HG03139 (cell line): Measurements from ENCODE around the gene SMIM17.
"Not testable (repeated sequence)": the region's sequence is repeated elsewhere in the genome, so short reads cannot be mapped to it uniquely, and the experiment has no call there.

Experiments
- ATAC-seq: cut with Tn5 transposase; IDR thresholded peaks from one replicate; pipeline ENCODE4 v1.9.1; 2021; ENCODE audit not compliant: unreplicated experiment

Gene SMIM17

DNA sequence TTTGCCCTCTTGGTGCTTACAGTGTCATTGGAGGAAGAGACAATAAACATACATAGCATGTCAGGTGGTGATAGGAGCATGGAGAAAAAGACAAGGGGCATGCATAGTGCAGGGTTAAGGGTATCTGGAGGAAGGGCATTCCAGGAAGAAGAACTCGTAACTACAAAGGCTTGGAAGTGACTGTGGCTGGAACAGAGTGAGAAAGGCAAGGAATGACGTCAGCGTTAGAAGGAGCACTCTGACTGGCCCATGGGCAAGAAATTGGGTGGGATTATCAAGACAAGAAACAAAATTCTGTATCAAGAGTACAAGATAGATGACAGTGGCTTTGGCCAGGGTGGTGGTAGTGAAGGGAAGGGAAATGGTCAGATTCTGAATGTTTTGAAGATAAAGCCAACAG is 11.2 kb downstream of the SMIM17 start:
- ATAC-seq: no peak

DNA sequence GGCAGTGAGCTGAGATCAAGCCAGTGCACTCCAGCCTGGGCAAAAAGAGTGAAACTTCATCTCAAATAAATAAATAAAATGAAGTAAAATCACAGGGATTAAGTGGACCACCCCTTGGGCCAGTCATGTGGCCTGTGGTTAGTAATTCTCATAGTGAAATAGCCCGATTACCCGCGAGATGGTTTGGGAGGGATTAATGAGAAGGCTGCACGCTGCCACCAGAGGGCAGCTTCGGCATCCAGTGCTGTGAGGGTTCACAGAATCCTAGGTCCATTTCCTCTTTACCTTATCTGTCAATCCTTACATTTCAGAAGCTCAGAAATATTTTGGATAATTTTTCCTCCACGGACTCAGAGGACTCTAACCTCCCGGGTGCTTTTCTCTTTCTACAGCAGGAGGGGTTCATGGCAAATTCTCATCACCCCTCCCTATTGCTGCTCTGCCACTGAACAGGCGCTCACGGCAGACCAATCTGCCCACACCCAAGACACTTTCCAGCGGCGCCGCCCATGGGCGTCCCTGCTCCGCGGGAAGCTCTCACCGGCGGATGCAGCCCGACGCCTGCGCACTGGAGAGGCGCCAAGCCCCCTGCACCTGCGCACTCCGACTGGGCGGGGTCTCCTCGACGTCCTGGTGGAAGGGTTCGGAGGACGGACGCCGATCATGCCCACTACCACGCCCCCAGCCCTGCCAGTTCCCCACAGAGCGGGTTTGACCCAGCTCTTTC is 17.6 kb downstream of the SMIM17 start:
- no peak for ATAC-seq

DNA sequence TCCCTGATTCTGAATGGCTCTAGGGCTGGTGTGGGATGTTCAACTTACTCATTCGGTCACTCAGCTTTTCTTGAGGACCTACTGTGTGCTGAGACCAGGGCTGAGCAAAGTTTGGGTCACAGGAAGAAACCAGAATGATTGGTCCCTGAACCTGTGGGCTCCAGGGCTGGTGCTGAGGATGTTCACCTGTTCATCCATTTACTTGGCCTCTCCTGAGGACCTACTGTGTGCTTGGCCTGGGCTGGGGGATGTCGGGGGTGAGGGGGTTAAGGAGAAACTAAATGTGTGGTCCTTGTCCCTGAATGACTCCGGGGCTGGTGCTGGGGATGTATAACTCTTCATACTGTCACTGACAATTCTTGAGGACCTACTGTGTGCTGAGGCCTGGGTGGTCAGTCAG is 18.3 kb downstream of the SMIM17 start:
- ATAC-seq: no peak

DNA sequence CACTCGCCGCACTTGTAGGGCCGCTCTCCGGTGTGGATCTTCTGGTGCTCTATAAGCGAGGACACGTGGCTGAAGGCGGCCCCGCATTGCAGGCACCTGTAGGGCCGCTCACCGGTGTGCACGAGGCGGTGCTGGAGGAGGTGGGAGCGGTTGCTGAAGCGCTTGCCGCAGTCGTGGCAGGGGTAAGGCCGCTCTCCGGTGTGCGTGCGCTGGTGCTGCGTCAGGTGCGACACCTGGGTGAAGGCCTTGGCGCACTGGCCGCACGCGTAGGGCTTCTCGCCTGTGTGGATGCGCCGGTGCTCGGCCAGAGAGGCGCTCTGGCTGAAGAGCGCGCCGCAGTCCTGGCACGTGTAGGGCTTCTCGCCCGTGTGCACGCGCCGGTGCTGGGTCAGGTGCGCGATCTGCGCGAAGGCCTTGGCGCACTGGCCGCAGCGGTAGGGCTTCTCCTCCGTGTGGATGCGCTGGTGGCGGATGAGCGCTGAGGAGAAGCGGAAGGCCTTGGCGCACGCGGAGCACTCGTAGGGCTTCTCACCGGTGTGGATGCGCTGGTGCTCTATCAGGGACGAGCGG is 21.1 kb downstream of the SMIM17 start:
- ATAC-seq: no peak

DNA sequence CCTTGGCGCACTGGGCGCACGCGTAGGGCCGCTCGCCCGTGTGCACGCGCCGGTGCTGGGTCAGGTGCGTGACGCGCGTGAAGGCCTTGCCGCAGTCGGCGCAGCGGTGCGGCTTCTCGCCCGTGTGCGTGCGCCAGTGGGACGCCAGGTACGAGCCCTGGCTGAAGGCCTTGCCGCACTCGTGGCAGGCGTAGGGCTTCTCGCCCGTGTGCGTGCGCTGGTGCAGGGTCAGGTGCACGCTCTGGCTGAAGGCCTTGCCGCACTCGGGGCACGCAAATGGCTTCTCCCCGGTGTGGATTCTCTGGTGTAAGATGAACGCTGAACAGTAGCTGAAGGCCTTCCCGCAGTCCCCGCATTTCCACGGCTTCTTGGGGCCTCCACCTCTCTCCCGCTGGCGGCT is 21.6 kb downstream of the SMIM17 start:
- ATAC-seq: no peak

DNA sequence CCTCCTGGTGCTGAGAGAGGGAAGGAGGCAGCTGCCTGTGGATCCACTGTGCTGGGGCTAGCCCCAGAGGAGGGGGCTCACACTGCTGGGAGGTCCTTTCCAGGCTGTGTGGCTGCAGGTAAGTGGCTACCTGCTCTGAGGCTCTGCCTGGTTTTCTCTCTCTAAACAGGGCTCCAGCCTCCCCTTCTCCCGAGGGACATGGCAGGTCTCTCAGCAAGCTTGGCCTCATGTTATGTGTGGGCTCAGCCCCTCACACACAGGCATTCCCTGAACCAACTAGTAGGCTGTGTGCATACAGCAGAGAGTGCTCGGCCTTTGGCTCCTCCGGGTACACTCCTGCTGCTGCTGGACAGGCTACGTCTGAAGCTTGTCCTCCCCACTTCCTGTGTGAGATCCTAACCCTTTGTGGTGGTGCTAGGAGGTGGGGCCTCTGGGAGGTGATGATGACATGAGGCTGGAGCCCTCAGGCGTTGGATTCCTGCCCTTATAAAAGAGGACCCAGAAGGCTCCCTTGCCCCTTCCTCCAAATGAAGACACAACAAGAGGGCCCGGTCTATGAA is 24.4 kb downstream of the SMIM17 start:
- ATAC-seq: no peak

DNA sequence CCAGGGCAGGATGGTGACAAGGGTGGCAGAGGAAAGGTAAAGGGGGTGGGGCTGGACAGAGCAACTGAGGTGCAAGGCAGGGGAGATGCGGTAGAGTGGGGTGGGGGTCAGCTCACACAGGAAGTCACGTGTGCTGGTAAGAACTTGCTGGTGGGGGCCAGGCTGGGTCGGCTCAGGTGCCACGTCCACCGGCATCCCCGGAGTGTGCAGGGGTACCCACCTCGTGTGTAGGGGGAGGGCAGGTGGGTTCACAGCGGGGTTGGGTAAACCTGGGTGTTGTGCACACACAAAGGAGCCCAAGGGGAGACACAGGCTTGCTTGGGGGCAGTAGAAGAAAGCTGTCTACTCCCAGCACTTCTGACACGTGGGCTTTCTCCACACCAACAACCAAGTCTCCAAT is 25.7 kb downstream of the SMIM17 start:
- ATAC-seq: no peak

DNA sequence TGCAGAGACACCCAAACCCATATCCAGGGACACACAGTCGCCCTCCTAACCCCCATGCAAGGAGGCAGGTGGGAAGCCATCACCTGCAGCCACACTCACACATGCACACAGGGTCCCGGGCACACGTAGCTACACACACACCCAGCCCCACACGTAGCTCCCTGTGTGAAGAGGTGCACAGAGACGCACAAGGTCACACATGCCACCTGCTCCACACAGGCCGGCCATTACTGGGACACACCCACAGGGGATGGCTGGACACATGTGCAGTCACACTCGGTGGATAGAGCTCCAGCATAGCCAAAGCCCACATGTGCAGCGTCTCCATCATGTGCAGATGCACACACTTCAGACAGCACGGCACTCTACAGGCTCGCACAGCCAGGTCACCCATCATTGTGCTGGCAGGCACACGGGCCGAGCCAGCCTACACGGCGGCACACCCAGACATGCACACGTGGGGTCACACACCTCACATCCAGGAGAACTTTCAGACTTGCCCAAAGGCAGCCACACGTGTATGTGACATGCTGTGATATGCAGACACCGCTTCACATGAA is 27.5 kb downstream of the SMIM17 start:
- ATAC-seq: no peak

DNA sequence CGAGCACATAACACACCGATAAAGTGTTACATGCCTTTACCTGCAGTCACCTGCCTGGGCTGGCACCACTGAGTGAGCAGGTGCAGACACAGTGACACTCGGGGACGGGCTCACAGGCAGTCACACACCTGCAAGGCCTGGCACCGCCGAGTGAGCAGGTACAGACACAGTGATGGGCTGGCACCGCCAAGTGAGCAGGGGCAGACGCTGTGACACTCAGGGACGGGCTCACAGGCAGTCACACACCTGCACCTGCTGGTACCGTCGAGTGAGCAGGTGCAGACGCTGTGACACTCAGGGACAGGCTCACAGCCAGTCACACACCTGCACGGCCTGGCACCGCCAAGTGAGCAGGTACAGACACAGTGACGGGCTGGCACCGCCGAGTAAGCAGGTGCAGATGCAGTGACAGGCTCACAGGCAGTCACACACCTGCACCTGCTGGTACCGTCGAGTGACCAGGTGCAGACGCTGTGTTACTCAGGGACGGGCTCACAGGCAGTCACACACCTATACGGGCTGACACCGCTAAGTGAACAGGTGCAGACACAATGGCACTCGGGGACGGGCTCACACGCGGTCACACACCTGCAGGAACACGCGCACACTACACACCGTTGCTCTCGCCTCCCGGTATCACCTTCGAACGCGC is 28.1 kb downstream of the SMIM17 start:
- no peak for ATAC-seq

DNA sequence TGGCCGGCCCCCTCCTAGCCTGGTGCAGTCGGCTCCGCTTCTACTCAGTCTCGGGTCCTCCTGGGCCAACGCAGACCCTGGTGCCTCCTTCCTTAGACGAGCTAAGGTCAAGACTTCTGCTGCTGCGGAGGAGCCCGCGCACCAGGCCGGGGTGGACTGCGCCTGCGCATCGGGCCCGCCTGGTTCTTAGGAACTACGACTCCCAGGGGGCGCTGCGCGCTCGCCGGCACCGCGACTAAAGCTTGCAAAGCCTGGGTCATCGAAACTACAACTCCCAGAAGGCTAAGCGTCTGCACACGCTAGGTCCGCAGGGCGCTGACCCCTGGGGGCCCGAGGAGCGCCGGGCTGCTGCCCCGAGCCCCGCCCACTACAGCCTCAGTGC is 28.6 kb downstream of the SMIM17 start, which contains the start of gene ZNF835:
TSS of gene ZNF835 (minus strand) at position 145 of the 382 bp plus-strand sequence. CDS start 6,559 bp downstream, outside the sequence.
- no peak for ATAC-seq

DNA sequence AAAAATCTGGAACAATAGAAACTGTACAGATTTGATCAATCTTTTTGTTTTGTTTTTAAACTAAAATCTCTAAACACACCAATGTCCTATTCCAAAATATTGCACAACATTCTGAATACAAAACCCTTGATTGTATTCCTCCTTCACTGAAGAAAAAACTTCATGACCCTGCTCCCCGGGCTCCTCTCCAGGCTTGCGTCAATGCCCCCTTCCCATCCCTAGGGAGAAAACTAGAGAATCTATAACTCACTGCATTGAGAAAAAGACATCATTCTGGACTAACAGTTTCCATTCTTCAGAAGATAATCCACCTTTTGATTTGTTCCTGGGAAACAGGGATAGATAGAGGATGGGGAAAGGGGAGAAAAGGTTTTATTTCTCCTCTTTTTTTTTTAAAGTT is 29.7 kb downstream of the SMIM17 start:
- not testable (repeated sequence) for ATAC-seq

DNA sequence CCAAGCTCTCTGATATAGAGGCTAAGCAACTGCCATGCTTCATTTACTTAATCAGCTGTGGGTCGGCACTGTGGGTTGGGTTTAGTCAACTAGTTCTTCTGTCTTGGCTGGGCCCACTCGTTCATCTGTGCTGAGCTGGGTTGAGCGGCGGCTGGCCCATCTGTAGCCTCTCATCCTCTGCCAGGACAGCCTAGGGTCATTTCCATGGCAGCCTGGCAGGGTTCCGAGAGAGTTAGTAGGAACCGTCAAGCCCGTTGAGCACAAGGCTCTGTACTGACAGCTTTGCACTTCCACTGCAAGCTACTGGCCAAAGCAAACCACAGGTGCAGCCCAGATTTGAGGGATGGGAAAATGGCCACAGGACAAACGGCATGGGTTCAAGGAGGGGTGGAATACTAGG is 35.2 kb downstream of the SMIM17 start:
- ATAC-seq: no peak

DNA sequence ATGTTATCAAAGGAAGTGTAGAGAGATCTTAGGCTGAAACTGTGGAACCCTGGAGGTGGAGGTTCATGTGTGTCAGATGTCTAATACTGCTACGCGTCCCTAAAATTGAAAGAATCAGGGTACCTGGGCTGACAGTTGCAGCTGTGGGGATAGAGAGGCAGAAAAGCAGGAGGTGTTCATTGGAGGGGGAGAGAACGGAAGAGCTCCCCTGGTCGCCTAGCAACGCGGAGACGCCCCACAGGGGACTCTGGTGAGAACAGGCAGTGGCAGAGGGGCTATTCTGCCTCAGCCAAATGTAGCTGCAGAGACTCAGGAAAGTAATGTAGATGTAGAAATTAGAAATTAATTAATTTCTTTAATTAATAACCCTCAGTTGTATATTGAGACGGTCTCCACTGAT is 38.7 kb downstream of the SMIM17 start:
- ATAC-seq: no peak

DNA sequence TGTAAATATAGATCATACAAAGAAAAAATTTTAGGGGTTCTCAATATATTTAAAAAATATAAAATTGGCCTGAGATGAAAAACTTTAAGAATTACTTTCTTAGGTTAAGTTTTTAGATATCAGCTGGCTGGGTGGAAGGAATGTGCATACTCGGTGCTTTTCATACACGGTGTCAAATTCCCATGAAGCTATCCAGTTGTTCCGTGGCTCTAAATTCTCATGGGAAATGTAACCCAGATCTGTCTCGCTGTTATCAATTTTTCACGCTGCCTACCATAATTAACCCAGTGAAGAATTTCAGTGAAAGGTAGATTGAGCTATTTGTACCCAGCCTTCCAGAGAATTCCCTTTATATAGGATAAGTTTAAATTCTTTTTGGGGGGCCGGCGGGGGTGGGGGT is 40.2 kb downstream of the SMIM17 start:
- no peak for ATAC-seq

DNA sequence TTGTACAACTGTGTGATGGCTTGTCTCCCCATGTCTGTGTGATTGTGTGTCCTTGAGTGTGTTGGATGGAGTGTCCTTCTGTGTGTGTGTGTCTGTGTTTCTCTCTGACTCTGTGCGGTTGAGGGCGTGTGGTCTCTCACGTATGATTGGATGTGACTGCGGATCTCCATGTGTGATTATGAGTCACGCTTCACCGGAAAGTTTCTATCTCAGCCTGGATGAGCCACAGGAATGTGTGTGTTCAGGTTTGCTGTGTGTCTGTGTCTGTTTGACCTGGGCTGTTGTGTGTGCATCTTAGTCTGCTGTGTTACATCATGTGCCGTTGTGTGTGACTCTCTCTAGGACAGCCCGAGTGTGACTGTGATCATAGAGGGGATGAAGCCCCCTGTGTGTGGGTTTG is 44.1 kb downstream of the SMIM17 start:
- no peak for ATAC-seq

DNA sequence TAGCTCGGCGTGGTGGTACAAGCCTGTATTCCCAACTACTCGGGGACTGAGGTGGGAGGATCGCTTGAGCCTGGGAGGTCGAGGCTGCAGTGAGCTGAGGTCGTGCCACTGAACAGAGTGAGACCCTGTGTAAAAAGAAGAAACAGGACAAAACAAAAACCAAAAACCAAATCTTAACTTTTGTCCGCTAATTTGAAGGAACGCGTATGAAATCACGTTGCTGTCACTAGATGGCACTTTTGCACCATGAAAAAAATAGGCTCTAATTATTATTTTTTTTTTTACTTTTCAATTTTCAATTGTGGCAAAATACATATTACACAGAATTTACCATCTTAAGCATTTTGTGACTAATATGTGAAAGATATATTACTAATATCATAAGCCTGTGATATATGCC is 46.2 kb downstream of the SMIM17 start:
- no peak for ATAC-seq

DNA sequence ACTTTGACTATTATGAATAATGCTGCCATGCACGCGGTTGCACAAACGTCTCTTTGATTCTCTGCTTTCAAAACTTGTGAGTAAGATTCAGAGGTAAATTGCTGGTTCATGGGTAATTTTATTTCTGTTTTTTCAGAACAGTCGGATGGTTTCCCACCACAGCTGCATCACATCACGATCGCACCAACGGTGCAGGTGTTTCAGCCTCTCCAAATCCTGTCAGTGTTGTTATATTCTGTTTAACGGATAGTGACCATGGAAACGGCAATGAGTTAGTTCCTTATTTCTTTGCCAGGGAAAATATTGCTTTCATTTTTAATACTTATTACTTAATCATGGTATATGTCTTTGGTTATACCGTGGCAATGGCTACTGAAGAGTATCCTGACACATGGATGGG is 47.7 kb downstream of the SMIM17 start:
- no peak for ATAC-seq

DNA sequence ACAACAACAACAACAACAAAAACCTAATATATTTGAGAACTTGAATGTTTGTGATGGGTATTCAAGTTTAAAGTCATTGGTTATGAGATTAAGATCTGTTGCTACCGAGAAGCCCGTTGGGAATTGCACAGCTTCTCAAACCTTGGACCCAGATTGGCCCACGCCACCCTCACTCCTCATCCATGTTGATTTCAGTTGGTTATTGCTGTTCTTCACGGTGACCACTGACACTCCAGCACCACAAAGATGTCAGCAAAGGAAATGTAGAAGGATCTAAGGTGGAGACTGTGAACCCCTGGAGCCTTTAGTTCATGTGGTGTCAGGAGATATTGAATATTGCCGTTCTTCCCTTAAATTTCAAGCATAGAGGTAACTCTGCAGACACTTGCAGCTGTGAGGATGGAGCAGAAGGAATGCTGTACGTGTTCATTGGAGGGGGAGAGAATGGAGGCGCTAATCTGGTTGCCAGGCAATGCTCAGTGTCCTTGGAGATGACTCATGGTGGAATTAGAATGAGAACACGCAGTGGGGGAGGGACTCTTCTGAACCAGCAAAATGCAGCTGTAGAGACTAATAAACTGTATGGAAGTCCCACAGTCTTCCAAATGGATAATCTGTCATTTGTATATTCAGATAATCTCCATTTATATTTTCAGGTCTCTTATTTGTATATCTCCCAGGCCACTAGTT is 49.4 kb downstream of the SMIM17 start:
- ATAC-seq: no peak

DNA sequence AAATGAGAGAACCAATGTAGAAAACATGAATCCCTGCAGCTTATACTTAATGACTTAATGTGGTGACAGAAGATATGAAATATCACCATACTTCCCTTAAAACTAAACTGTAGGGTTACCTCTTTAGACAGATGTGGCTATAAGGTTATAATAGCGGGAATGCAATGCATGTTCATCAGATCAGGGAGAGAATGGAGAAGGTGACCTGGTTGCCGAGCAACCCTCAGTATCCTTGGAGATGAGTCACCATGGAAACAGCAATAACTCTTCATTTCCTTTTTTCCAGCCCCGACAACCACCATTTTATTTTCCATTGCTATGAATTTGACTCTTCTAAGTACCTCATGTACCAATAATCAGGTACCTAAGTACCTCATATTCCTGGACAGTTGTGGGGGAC is 56.6 kb downstream of the SMIM17 start:
- ATAC-seq: no peak

DNA sequence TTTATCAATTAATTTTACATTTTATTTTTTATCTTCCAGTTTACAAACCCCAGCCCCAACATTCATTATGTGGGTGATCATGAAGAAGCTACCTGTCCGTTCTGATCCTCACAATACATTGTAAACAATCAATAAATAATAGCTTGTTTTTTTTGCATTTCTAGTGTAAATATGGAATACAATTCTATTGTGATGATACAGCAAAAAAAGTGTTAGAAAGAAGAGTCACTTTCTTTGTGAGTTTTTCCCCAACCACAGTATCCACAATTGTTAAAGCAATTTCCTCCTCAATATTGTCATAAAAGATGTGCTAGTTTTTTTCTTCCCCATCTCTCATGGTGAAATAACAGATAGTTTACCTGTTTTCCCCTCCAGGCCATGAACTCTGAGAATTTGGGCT is 58.9 kb downstream of the SMIM17 start:
- no peak for ATAC-seq

DNA sequence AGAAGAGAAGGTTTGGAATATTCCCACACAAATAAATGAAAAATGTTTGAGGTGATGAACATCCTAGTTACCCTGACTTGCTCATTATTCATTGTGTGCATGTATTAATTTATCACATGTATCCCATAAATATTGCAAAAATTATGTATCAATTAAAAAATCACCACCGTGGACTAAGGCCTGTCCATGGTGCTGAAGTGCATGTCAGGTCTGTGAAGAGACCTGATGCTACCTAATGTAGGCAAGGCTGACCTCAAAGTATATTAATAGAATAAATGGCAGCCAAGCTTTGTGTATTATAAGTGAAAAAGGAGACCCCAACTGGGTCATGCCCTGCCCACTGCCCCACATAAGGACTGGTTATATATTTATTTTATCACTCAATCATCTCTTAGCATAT is 63.0 kb downstream of the SMIM17 start:
- ATAC-seq: no peak
